ENCODE results near the gene KCNH2.

The KCNH2 gene

DNA sequence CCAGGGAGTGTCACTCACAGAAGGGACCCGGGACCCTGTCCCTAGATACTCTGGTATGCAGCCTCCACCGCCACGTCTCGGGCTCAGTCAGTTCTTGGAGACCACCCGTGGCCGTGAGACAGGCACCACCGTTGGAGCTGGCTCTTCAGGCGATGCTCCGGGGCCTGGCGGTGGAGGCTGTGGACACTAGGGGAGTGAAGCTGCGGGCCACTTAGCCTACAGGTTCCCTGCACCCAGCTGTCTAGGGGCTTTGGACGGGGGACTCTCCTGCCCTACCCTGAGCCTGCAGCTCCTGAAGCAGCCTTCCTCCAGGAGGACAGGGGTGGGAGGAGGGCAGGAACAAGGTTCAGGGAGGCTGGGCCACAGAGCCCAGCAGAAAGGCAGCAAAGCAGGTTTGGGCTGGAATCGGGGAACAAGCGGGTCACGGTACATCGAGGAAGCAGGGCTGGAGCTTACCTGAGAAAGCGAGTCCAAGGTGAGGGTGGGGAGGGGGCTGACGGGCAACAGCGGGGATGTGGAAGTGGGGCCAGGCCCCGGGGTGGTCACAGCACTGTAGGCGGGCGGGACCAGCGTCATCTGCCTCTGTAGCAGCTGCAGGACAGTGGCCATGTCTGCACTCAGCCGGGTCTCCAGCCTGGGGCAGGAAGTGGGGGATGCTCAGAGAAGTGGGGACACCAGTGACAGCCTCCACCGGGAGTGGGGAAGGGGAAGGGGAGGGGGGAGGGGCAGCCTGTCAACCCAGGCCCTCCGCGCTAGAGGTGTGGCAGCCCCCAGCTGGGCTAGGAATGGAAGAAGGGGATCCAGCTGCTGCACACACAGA lies 31.5 kb downstream of the KCNH2 start:
- DNase-seq = no peak

DNA sequence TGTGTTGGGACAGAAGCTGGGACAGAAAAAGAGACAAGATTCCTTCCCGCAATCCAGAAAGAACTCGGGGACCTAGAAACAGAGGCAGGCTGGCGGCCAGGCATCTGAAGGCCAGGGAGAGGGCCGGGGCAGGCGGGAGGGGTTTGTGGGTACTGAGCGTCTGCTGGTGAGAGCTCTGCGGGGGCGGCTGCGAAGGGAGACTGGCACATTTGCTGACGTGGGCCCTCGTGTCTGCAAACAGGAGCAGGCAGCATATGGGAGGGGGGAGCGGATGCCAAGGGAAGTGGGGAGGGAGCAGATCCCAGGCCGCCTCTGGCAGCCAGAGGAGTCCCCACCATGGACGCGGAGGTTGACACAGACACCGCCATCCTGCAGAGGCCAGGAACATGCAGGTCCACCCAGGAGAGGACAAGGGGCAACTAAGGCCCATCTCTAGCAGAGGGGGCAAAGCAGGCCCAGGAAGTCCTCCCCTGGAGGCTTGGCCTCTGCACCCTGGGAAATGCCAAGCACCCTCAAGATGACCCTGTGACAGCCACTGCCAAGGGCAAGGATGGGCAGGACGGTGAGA lies 32.2 kb downstream of the KCNH2 start:
- no peak for DNase-seq

DNA sequence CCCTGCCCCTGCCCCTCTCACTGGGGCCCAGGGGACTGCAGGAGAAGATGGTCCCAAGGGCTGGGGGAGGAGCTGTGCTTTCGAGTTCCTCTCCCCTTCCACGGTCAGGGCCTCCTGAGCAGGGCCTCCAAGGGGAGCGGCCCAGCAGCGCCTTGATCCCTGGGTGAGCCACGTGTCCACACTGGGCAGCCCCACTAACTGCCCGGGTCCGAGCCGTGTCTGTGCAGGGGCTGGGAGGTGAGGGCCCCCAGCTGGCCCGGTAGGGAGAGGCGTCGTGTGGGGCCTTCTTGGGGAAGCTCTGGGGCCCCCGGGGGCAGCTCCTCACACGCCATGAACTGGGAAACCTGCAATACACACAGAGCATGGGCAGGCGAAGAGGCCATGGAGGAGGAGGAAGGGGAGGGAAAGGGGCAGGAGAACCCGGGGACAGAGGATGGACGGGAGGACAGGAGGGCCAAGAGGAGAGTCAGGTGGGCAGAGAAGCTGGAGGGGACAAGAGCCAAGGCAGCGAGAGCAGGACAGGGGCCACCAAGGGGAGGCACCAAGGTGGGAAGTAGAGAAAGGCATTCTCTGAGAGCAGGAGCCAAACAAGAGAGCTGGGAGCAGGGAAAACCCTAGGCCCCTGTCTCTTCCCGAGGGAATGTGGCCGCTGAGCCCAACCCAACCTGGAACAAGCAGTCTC lies 32.8 kb downstream of the KCNH2 start:
- no peak for DNase-seq

DNA sequence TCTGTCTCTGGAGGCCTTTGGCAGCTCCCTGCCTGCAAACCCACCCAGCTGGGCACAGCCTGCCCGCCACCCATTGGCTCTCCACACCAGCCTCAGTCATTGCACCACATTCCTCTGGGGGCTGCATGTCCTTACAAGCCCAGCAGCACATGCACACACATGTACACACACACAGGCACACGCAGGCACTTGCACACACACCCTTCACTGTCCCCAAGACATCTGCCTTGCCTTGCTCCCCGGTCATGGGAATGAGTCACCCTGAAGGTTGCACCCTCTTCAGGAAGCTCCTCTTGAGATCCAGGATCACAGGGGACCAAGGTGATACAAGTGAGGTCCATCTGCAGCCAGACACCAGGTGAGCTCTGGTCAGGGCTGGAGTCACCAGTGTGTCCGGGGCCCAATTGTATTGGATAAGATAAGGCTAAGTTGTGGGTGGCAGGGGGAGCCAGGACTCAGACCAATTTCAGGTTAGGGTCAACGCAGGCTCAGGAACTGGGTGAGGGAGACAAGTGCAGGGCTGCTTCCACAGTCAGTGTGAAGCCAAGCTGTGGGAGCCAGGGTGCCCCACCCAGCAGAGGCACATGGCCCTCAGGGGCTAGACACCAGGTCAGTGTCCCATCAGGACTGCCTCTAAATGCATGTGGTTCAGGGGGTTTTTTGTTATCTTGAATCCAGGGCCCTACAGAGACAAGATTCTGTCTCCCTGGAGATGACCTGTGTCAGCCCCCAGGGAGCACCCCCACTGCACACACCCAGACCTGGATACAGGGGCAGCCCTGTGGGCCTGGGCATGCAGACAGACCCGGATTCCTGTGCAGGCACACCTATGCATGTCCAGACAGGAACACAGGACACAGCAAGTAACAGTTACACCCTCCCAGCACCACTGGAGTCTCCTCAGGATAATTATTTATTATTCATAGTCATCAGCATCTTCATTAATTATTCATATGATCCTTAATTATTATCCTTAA lies 33.8 kb downstream of the KCNH2 start:
- peak; percentile 26 for DNase-seq

DNA sequence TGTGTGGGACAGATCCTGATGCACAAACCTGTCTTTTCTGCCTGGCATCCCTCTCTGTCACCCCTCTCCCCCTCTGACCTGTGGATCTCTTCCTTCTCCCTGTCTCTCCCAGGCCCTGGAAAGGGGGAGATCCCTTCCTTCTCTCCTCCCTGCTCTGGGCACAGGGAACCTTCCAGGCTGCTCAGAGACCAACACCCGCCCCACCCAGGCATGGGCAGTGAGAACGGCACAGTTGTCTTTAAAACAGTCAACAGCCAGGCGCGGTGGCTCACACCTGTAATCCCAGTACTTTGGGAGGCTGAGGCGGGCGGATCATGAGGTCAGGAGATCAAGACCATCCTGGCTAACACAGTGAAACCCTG lies 34.7 kb downstream of the KCNH2 start:
- no peak for DNase-seq

DNA sequence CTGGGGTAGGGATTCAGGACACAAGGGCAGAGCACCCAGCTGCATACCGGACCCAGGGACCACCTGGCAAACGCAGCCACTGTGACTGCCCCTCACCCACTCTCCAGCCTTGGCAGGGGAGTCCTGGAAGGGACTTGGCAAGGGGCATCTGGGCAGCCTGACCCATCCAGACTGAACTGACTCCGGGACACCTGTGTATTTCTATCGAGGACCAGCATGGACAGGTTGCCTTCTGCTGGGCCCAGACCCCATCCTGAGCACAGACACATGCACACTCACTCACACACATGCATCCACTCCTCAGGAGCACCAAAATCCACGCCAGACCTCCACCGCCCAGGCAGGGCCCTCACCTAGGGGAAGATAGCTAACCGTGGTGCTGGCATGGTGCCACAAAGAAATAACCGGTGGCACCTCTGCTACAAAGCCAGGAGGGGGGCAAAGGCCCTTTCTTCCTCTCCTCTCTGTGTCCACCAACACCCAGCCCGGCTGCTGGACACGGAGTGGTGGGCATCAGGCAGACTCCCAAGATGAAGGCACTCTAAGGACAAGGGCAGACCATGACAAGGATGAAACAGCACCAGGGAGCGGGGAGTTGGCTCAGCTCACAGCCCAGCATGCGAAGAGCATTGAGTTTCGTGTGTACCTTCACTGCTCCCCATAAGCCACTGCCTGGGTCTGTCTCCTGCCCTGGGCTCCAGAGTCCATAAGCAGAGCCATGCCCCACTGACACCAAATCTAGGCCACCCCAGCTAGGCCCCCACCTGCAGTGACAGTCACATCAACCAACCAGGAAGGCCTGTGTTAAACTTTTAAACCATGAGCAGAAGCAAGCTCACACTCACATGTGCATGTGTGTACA lies 35.3 kb downstream of the KCNH2 start:
- DNase-seq = peak; percentile 56

DNA sequence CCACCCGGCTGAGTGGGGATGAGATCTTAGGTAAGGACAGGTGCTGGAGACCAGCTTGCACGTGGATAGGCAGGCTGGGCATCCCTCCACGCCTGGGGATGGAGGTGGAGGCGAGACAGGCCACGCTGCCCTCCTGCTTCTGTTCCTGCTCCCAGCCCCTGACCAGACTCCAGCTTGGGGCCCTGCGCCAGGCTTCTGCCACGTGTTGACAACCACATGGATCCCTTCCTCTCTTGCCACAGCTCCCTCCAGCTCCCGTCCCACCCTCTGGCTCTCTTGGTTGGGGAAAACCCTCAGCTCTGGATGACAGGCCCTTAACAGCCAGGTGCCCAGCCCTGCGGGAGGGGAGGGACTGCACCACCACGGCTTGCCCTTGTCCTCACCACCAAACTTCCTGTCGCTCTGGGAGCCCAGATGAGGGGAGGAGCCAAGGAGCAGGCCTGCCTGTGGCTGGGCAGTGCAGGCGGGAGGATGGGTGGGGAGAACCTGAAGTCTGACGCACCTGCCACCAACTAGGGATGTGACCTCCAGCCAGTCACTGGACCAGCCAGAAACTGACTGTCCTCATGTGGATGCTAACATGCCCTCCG lies 36.0 kb downstream of the KCNH2 start:
- DNase-seq = peak; percentile 96

DNA sequence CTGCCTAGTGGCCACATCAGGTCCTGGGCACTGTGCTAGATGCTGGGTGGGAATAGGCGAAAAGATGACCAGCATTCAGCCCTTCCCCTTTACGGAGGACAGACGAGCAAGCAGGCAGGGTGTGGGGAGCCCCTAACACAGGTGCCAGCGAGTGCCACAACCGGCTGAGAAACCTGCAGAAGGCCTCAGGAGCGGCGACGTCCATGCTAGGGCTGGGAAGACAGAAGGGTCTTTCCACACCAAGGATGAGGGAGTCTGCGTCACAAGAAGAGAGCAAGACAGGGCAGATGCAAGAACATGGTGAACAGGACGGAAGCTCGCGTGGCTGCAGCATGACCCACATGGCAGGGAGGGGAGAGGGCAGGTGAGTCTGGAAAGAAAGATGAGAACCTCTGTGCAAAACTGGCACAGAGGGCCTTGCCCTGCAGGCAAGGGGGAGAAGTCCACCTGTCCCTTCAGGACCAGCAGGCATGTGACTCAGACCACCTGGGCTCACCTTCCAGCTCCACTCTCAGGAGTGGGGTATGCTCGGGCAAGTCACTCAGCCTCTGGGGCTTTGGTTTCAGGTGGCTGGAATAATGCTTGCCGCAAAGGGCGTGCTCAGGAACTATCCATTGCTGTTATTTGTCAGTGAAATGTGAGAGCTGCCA lies 36.6 kb downstream of the KCNH2 start:
- no peak for DNase-seq

DNA sequence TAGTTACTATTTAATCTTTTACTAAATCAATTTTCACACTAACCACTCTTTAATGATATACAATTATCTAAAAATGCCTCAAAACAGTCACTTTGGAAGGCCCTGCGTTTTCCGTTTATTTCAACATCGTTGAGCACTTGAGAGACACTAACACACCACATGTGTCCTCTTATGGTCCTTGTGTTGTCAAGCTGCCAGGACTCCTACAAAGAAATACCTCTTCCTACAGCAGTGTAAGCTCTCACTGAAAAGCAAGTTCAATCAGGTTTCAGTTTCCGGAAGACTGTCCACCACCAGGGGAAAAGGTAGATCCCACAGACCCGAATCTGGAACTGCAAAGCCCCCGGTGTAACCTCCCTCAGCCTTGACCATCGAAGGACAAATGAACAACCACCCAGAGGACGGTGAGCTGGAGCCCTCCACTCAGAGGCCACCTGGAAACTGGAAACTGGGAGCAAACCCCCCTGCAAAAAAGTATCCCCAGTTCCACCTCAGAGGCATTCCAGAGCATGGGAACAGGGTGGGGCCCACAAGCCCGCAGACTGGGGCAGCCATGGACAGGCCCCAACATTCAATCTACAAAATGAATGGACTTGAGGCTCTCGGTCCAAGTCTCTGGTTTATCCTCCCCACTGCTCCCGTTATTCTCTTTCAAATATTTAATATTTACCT lies 37.6 kb downstream of the KCNH2 start:
- DNase-seq = peak; percentile 53

DNA sequence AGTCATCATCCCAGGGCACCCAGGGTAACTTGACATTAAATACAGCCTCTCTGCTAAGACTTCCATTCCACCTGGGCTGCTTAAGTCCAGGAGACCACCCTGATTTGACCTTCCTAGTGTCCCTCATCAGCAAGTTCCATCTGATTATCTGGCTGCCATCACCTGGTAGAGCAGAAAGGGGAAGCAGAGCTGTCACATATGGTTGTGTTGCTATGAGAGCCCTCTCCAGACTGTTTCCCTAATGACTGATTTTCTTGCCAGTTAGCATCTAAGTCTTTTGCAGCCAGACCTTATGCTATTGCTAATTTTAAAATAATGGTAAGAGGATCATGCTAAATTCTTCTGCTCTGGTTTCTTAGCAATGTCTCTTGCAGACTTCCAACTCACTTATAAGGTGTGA lies 38.7 kb downstream of the KCNH2 start:
- DNase-seq = no peak

DNA sequence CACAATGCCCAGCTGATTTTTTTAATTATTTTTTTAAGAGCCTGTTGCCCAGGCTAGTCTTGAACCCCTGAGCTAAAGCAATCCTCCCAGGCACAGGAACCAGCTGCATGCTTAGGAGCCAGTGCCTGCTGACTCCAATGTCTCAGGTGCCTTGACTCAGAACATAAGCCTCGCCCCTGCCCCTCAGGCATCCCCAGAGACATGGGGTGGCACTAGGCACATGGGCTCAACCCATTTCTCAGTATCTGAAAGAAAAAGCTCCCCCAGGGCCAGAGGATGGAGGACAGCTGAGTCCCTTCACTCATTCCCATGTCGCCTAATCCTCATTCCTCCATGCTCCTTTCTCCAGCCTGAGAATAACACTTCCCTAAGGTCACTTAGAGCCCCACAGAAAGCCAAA lies 39.1 kb downstream of the KCNH2 start:
- DNase-seq = no peak

DNA sequence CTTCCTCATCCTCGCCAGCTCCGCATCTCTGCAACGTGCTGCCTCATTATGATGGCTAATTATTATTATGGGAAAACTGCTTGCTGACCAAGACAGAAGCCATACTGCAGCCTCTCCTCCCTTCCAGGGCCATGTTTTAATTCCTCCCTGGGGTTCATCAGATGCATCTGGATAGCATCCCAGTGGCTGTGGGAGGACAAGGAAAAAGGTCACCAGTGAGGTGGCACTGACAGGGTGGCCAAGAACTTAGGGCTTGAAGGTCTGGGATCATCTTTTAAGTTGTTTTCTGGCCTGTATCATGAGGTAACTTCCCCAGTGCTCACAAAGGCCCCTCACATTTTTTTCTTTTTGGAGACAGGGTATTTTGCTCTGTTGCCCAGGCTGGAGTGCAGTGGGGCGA lies 39.6 kb downstream of the KCNH2 start:
- no peak for DNase-seq

DNA sequence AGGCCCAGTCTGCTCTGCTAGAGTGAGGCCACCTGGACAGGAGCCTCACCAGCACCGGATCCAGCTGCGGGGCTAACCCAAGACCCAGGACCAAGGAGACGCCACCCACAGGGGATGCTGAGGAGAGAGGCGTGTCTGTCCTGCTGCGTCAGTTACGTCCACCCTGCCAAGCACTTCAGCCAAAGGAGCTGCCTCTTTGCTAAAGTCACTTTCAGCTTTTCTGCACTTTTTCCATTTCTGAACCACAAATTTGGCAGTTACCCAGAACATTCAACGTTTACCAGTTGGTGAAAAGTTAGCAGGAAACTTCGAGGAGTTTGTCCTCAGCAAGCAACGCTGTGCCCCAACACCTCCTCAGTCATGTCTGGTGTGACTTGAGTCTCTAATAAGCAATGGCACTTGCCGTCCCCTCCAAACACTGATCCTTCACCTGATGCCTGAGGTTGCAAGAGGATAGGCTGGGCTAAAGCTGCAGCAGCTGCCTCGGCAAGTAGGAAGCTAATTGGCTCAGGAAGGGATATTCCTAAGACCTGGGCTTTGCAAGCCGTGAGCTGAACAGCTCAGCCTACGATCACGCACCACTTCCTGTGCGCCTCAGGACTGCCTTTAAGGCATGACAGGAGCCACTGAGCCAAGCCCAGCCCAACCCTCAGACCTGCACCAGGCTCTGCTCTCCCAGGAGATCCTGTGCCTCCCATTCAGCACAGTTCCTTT lies 40.1 kb downstream of the KCNH2 start:
- DNase-seq = peak; percentile 43

DNA sequence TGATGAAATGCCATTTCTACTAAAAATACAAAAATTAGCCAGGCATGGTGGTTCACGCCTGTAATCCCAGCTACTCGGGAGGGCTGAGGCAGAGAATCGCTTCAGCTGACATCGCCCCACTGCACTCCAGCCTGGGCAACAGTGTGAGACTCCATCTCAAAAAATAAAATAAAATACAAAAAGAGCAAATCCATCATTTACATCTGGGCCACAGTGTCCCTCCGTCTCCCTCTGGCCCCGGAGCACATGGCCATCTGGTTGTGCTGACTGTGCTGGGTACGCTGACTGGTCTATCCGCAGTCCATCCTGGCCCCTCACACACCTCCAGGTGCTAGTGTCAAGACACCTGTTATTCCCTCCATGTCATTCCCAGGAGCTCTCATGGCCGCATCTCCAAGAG lies 42.1 kb downstream of the KCNH2 start:
- no peak for DNase-seq

DNA sequence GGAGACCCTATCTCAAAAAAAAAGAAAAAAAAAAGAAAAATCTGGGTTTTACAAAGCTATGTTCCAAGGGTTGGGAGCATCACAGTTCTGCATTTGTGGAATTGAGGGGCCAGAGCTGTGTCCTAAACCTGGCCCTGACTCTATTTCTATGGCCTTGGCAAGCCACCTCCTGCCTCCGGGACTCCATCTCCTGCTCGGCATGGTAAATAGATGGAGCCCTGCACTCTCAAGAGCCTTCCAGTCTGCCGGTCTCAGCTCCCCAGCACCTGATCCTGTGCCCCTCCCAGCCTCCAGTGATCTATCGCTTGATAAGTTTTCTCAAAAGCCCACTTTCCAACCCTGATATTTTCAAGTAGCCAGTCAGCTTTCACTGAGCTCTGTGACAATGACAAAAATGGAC lies 43.0 kb downstream of the KCNH2 start:
- no peak for DNase-seq

DNA sequence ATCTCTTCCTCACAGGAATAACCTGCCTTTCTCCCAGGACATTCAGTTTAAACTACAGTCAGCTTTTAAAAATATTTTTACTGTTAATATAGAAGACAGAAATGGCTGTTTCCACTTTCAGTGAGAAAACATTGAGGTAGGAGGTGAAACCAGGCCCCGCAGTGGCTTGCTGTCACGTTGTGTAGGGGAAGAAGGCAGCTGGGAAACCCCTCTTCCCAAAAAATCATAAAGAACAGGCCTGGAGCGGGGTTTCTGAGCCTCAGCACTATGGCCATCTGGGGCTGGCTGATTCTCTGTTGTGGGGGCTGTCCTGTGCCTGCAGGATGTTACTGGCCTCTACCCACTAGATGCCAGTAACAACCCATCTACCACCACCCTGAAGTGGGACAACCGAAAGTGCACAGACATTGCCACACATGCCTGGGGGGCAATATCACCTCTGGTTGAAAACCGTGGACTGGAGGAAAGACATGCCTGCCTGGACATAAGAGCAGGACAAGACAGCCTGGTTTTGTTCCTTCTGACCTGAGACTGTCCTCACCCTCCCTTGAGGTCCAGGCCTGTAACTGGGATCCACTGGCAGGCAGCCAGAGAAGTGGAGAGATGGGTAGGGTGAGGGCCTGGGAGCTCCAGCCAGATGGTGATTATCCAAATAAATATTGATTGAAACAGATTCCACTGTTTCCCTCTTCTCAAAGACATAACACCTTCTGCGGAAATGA lies 43.9 kb downstream of the KCNH2 start:
- peak; percentile 27 for DNase-seq

DNA sequence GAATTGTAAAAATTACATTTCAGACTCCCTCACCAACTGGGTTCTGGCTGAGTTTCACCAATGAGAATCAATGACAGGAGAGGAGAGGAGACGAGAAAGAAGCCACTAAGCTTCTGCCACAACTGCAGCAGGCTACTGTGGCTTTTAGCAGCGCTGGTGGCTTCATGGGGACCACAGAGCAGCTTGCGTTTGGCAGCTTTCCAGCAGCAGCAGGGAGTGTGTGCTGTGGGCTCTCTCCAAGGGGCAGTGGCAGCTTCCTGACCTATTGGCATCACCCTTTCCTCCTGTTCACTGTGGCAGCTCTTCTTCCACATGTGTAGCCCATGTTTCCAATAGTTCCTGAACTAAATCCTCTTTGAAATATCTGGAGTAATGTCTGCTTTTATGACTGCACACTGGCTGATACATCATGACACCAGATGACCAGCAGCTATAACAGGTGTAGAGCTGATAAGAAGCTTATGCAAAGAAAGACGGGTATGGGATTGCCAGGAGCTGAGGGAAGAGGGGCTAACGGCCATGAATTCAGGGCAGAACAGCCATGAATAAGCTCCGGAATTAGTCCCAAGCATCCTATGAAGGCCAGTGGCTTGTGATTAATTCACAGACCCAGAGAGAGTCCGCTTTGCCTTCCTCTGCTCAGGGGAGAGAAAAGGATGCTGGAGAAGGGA lies 46.8 kb downstream of the KCNH2 start:
- no peak for DNase-seq

DNA sequence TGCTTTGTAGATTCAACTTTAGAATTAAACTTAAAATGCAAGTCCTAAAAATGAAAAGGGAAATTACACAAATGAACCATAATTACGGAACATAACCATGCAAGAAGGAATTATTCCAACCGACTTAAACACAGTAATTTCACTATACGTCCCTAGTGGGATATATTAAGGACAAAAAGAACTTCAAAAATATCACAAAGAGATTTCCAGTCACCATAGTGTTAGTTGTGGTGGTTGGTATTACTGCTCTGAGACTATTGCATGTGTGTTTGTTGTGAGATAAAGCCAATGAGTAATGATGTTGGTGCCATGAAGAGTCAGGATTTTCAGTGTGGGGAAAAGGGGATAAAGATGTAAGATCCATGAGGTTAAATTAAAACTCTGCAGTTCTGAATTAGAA lies 49.6 kb downstream of the KCNH2 start:
- no peak for DNase-seq

DNA sequence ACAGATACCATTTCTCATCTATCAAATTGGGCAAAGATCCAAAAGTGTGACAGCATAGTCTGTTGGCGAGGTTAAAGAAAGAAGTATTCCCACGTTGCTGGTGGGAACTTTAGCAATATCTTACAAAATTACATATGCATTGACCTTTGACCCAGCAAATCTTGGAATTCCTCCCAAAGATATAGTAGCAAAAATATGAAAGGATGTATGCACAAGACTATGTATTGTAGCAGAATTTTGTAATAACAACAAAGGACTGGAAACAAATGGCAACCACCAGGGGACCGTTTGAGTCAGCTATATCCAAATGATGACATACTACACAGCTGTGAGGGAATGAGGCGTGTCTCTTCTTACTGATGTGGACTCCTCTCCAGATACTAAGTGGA lies 50.2 kb downstream of the KCNH2 start:
- DNase-seq = no peak

Data from DMS53 (cell line).